CD4-positive, alpha-beta T cell treated with Interleukin-17A for 1 hour (primary cell): ENCODE measurements around the gene NXPH3.

Experiments used
- DNase-seq: peaks from one replicate; pipeline ENCODE4 v3.0.0-alpha.2; 2020

The NXPH3 gene

GRCh38 chr17:49630113-49630900 lies 54.6 kb downstream of the NXPH3 start:
- DNase-seq: no peak

- DNase-seq: no peak
These were observed 55.8 kb downstream of the NXPH3 start for GRCh38 chr17:49631496-49631895.
